C1 segment of cervical spinal cord (tissue), 14 donors: ENCODE measurements around the gene AGBL4.

Experiments used
- DNase-seq, 14 donors: peaks; one replicate each; lab custom pipeline; 2025; lab: John Stamatoyannopoulos, UW

AGBL4 gene

DNA sequence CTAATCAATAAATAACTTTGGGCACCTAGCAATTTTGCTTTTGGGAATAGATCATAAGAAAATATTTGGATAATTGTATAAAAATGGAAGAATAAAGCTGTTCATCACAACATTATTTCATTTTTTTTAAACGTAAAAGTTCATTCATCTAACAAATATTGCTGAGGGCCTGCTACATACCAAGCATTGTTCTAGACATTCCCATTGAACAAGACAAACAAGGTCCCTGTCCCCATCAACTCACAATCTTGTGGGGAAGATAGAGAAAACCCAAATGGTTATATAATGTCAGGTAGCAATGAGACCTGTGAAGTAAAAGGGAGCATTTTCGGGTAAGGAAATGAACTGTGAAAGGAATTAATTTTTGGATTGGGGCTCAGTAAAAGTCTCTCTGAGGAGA is 1193.0 kb downstream of the AGBL4 start:
- DNase-seq, result no peak

DNA sequence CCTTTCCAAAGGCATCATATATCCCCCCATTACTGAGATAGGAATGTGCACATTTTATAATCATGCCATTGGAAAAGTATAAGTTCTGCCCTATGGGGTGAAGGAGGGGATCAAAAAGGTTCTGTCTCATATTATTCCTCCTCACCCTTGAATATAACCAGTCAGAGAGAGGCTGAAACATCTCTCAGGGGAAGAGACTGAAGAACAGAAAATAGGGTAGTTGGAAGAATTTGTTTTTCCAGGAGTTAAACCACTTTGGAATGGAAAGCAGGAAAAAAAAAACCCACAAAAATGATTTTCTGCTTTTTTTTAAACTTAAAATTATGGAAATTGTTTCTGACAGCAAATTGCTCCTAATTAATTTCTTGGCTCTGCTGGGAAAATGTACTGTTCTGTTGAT is 1194.3 kb downstream of the AGBL4 start:
- DNase-seq, result no peak

DNA sequence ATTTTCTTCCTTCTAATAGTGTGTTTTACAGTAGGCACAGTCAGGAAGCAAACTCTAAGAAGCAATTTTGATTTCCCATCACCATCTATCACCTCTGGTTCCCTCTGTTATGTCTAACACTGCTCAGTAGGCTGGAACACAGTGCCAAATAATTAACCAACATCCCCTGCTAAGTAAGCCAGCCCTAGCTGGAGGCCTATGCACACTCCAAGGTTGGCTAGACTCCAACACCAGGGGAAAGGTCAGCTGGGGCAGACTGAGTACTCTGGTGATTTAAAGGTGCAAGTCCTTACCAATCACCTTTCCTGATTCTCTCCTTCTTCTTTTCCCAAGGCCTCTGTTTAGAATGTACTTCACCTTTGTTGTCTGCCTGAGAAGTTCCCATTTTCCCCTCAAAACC is 1200.6 kb downstream of the AGBL4 start:
- no peak for DNase-seq

DNA sequence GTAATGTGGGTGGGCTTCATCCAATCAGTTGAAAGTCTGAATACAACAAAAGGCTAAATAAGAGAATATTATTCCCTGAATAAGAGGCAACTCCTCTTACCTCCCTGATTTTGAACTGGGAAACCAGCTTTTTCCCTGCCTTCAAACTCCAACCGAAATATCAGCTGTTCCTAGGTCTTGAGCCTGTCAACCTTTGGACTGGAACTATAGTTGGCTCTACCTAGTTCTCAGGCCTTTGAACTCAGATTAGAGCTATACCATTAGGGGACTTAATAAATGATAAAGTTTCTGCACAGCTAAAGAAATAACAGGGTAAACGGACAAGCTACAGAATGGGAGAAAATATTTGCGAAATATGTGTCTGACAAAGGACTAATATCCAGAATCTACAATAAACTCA is 1203.3 kb downstream of the AGBL4 start:
- DNase-seq, result no peak

DNA sequence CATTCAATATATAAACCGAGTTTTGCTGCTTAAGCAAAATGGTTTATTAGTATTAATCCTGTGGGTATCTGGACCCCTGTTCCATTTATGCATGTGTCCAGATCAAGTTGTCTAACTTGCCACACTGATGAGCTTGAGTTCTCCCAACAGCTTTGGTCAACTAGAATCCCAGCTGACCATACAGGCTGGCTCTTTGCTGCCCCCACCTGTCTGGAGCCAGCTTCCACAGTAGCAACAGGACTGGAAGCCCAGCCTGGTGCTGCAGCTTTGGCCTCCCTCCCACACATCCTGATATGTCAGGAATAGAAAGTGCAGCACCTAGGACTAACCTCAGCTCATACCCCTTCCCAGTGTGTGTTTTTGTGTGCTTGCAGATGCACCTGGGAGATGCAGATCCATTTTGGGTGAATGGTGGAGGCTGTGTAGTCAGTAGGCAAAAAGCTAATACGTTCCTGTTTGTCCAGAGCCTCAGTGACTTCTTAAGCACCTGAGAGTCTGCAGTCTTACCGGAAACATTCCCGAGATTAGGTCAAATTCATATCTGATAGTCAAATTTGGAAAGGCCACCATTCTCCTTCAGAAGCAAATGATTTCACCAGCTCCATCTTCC is 1206.1 kb downstream of the AGBL4 start:
- DNase-seq, result peak in 10 of 14 donors; percentile 4 to 48 (median 21)

DNA sequence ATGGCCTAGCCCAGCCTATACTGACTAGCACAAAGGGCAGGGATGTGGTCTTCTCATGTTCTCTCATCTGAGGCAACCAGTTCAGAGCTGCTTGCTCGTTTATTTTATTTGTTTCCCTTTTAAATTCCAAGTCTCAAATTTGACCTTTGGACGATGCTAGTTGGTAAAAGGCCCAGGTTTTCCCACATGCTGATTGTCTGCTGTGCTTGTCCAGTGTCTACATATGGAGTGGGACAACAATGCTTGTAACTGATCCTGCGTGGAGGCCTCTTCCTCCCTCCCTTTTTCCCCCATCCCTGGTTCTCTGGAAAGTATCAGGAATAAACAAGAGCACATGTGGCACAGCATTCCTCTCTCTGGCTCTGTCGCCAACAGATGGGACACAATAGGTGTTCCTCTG is 1213.0 kb downstream of the AGBL4 start:
- DNase-seq, result no peak

DNA sequence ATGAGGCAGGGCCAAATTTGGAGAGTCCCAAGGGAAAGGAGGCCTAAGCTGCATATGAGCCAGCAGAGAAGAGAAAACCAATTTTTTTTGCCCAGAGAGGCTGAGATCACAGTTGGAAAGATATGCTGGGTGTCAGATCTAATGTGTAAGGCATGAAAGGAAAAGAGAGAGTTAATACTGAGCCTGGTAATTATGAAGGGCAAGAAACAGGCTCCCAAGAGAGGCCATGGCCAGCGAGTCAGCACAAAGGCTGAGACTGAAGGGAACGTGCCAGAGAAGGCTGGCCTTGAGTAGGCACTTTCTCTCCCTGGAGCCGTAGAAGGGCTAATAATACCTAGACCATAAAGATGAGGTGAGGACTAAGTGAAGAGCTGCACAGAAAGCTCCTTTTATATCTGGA is 1215.3 kb downstream of the AGBL4 start:
- no peak for DNase-seq

DNA sequence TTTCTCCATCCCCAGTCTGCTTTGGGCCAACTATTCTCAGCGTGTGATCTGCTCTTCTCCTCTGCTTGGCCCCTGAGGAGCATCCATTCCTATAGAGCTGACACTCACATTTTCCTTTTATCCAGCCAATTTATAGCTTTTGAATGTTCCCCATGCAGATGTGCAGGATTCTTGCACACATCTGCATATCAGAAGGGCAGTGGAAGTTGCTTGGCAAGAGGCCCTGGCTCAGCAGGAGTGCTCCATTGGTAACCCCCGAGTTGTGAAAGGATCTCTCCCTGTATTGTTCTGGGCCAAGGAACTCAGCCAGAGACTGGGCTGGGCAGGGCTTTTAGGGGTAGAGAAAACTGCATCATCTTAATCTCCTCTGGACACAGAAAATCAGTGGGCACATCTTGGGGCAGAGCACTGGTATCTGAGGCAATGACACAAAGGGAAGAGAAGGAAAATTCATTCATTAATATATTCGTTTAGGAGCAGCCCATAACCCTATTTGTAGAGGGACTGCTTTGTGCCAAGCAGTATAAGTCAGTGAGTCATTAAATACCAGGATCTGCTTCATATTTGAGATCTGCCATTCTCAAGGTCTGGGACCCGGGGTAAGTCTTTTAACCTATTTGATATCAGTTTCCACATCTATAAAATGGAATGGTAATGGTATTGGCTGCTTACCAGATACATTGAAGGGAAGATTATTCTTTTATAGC is 1216.0 kb downstream of the AGBL4 start:
- no peak for DNase-seq

DNA sequence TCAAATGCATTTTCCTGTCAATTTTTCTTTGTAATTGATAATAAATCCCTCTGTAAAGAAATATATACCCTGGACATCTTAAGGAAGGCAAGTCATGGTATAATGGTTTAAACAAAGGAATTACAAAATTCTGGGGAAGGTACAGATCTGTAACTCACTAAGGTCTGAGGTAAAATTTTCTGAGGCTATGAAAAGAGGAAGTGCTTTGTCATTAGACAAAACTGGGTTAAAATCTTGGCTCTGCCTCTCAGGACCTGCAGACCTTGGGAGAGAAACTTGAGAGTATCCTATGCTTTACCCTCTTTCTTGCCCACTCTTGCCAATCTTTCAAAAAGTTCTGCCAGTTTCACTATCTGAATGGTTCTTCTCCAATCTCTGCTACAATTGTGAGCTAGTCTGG is 1220.3 kb downstream of the AGBL4 start:
- no peak for DNase-seq

DNA sequence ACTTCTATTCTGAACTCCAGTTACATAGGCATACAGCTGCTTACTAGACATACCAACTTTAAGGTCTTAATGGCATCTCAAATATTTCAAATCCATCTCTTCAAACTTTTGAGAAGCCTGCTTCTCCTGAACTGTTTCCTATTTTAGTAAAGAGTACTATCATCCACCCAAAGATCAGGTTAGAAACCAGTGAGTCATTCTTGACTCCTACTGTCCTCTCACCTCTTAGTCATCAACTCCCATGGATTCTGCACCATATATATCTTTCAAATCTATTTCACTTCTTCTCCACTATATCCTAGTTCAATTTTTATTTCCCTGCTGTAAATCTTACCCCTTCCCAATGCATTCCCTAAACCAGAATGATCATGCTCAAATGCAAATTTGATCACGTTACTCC is 1228.9 kb downstream of the AGBL4 start:
- DNase-seq, result no peak

DNA sequence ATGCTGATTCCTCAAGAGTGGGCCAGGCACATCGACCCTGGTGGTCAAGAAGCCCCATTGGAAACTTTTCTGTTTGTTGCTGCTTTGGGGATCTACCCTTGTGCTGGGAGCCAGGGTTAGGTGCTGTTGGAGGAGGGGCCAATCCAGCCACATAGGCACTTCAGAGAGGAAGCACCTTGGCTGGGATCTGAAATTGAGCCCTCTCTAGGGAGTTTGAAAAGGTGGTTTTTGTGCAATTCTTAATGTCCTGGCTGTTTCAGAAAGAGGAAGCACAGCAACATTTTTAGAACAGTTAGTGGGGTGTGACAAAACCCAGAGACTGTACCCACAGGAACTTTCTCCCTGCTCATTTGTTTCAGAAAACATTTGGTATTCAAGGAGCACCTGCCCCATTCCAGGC is 1229.9 kb downstream of the AGBL4 start:
- DNase-seq, result no peak

DNA sequence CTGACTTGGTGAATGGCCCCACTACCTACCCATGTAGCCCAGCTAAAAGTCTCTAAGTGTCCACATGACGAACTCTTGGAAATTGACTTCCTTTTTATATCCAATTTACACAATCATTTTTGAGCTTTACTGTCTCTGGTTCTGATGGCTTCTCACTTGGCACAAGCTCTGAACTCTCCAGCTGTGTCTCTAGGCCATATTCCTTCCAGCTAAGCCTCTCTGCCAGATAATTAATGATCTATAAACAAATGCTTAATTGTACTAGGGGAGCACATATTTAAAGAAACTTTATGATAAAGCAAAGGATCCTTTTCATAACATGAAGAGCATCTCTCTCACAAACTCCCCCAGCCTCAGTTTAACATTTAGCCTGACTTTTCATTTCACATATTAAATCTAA is 1230.8 kb downstream of the AGBL4 start:
- no peak for DNase-seq

DNA sequence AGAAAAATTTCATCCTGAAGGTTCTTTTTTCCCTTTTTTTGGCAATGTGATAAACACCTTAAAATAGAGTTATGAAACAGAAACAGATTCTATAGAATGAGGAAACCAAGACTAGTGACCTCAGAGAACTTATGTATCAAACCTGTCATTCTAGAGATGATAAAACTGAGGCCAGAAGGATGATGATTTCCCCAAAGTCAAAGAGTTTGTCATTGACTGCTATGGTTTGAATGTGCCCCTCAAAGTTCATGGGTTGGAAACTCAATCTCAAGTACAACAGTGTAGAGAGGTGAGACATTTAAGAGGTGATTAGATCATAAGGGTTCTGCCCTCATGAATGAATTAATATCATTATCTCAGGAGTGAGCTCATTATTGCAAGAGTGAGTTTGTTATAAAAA is 1233.4 kb downstream of the AGBL4 start:
- no peak for DNase-seq

DNA sequence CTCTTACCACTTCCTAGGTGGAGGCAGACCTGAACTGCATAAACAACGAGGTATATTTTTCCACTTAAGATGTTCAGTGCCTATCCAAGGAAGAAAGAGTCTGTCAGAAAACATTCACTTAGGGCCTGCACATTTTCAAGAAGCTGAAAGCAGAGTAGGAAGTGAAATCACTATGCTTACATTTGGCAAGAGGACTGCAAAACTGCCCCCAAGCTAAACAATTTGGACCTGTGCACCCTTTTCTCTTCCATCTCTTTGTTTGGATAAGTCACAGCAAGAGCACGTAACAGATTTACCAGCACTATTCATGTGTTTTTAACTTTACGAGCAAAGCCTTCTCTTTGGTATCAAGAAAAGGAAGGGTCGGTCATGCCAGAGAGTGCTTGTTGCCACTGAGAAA is 1233.9 kb downstream of the AGBL4 start:
- DNase-seq, result no peak

DNA sequence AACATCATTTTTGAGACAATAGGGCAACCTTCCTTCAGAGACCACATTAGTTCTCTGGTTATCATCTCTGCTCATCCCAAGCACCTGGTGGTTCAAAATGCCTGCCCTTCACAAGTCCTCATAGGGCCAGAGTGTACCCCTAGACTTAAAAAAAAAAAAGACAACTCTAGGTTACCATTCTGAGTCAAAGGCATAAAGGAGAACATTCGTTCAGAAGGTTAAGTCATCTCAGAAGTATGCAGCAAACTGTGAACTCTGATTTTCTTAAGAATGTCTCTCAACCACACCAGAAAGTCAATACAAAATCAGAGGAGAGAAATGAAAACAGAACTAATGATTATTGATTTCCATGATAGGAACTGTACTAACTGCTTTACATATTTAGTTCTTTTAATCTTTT is 1237.9 kb downstream of the AGBL4 start:
- no peak for DNase-seq

DNA sequence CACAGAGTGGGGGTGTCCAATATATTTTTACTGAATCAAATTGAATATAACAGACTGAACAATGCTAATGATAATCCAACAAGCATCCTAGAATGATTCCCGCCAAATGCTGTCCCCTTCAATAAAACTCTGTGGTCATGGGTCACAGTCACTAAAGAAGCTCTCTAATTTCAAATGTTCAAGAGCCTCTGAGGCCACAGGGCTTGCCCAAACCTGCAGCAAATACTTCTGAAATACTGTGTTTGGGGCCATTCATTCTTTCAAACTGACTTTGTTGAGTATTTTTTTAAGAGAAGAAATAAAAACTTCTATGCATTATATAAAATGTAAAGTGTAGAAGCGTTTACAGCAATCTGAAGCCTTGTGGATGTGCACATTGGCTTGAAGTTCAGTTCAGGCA is 1239.5 kb downstream of the AGBL4 start:
- no peak for DNase-seq

DNA sequence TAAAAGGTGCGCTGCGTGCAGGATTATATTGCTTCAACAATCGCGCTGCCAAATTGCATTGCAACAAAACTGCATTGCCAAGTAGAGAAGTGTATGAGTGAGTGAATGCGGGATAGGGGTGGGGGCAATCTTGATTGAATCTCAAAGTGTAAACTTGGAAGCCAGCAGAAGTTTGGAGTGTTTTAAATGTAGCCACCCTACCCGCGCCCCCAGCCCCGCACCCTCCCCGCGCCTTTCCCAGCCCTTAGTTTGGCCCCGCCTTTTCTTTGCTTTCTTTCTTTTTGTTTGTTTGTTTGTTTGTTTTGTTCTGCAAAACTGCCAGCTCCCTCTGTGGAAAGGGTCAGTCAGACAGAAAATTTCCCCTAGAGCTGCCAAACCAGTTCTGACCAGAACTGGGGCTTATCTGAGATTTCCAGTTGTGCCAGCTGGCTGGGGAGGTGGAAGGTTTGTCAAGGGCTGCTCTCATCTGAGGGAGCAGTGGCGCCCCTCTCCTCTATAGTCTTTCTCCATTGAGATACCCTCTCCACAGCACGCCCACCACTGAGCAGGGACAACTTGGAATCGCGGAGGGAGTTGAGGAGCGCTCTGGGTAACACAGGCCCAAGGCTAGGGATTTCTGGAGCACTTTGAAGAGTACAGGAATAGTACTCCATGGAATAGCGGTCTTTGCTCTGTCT is 1246.4 kb downstream of the AGBL4 start:
- DNase-seq, result peak in 2 of 14 donors; percentile 9 to 20

DNA sequence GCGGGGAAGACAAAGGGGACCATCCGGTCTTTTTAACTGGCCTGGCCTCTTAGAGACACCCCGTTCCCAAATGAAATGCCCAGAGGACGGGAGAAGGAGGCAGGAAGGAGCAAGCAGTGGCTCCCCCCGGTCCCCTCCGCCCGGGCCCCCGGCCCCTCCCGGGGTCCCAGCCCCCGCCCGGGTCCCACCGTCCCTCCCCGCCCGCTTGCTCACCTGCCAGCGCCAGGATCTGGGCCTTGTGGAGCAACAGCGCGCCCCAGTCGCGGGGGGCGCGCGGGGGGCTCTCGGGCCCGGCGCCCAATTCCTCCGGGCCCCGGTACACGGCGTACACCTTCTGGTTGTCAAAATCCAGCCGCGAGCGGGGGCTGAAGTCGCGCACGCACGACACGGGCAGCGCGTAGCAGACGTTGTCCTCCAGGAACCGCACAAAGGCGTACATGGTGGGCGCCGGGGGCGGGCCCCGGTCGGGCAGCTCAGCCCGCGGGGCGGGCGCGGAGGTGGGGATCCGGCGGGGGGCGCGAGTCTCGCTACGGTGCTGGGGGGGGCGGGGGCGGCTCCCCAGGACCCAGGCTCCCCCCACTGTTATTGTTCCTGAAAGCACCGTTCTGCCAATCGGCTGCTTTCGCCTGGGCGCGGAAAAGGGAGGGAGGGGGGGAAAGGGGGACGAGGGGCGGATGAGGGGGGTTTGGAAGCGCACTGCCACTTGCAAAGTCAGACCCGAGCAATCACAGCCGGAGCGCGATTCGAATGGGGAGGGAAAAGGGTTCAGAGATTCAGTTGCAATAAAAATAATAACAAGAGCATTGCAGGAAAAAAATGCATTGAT is 1247.1 kb downstream of the AGBL4 start, which contains the start of gene BEND5:
Gene BEND5, minus strand, starts transcription at position 499 of the 826 bp plus-strand sequence. Its CDS starts 60 bp downstream, at position 439.
- DNase-seq, result peak in 12 of 14 donors; percentile 7 to 79 (median 46)

DNA sequence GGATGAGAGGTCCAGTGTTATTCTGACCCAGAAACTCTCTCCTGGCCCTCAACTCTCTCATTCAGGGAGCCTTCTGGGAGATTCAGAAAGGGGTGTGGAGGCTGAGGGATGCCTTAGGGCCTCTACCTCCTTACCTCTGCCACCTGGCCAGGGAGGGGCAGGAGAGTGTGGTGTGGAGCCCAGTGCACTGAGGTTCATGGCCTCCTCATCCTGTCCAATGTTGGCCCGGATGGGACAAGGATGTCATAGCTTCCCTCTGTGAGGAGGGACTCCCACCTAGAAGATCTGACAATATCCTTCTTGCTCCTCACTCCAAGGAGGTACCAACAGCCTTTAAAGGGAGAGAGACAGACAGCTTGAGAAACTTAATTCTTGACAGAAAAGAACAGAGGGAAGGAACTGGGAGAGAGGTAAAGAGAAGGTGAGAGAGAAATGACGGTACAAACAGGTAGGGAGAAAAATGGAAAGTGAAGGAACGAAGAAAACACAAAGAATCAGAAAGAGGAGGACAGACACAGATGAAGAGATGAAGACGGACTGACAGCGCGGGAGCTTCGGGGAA is 1247.8 kb downstream of the AGBL4 start:
- DNase-seq, result peak in 1 of 14 donors; percentile 2

DNA sequence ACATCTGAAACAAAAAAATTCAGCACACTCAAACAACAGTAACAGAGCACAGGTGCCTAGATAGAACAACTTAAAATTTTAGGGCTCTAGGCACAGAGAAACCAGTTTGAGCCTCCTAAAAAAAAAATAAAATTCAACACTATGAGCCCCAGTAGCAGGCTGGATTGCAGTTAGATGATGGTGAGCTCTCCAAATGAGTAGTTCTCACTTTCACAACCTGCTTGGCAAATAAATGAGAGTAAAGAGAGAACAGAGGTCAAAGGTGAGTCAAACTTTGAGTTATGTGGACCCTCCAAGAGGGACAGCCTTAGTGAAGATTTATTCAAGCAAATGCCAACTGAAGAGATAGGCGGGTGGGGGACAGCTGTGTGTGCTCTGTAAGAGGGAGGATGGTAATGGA is 1250.6 kb downstream of the AGBL4 start:
- DNase-seq, result no peak

DNA sequence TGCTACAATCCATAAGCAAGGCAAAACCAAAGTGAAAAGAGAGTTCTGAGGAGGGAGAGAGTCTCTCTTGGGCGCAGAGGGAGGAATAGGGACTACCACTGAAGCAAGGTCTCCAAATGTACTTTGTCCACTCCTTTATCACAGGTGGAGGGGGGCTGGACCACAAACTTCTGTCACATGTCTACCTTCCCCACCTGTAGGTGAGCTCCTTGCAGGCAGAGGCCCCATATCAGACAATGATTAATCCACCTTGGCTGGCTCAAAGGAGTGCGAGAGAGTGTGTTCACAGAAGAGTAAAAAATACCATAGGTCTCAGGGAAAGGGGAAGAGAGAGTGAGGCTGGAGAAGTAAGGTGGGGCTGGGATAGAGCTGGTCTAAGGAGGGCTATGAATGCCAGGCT is 1251.5 kb downstream of the AGBL4 start:
- no peak for DNase-seq

DNA sequence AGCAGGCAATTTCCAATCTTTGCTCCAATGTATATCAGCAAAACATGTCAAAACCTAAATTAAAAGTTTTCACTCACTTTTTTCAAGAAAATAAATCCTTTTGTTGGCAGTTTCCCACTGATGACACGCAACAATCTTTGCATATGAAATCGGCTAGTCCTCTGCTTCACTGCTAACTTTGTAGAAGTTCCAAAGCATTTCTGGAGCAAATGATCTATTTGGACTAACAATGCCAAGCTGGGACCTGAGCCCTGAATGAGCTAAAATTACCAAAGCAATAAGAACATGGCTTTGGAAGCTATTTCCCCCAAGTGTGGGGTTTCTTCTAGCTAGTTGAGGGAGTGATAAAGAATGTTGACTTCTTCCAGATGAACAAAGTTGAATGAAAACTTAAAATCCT is 1252.2 kb downstream of the AGBL4 start:
- no peak for DNase-seq
